ENCODE results near the gene RHBDD3.

- TF ChIP-seq CTCF (IDR thresholded peaks at IDR 0.05; ENCODE audit: low read depth, low read length) (no peak), EZH2phosphoT487 (IDR thresholded peaks at IDR 0.05; ENCODE audit: low read depth) (no peak)
Measured at GRCh38 chr22:29211466-29211865, 56.3 kb downstream of the RHBDD3 start.
